ENCODE results near the gene POLH. TPM values are rescaled to one million over a fixed set of nuclear protein-coding genes. Genes with fewer than 3 reads are reported as not detected.

POLH gene
- total and polyA plus RNA-seq, 2 experiments from 2014 or later = 5.8 to 7.9 TPM

- TF ChIP-seq JUNB (IDR thresholded peaks at IDR 0.05; ENCODE audit: unreplicated experiment) (no peak), NANOG (IDR thresholded peaks at IDR 0.05; ENCODE audit: borderline replicate concordance) (no peak), POLR2AphosphoS5 (IDR thresholded peaks at IDR 0.05; ENCODE audit: low read depth) (no peak), STAT1 (IDR thresholded peaks at IDR 0.05; ENCODE audit: unreplicated experiment) (no peak), ZNF462 (CRISPR knock-in tag; IDR thresholded peaks at IDR 0.05) (no peak), EZH2 (IDR thresholded peaks at IDR 0.05; ENCODE audit: low read depth, unreplicated experiment) (no peak), CTCF (conservative IDR thresholded peaks at IDR 0.05; ENCODE audit: low read depth in 2 of 2) (no peak), ZNF114 (CRISPR knock-in tag; IDR thresholded peaks at IDR 0.05) (no peak), EZH2phosphoT487 (IDR thresholded peaks at IDR 0.05; ENCODE audit: unreplicated experiment) (no peak), CREB1 (CRISPR knock-in tag; IDR thresholded peaks at IDR 0.05; ENCODE audit: low read depth) (no peak), REST (IDR thresholded peaks at IDR 0.05; ENCODE audit: unreplicated experiment) (no peak), ZNF331 (CRISPR knock-in tag; IDR thresholded peaks at IDR 0.05; ENCODE audit: low read depth) (no peak)
- TF ChIP-seq, protein P1, sequence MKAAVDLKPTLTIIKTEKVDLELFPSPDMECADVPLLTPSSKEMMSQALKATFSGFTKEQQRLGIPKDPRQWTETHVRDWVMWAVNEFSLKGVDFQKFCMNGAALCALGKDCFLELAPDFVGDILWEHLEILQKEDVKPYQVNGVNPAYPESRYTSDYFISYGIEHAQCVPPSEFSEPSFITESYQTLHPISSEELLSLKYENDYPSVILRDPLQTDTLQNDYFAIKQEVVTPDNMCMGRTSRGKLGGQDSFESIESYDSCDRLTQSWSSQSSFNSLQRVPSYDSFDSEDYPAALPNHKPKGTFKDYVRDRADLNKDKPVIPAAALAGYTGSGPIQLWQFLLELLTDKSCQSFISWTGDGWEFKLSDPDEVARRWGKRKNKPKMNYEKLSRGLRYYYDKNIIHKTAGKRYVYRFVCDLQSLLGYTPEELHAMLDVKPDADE (IDR thresholded peaks at IDR 0.05) = no peak
- peaks cover 10% of the 10 kb centered on the region for H3K27me3 Mint-ChIP-seq (ENCODE audit: insufficient read depth, low read depth, poor library complexity)
- H3K4me1 Mint-ChIP-seq = peaks cover 7% of the 10 kb centered on the region
- H3K36me3 ChIP-seq (ENCODE audit: insufficient read depth) = 0 out of 2 replicates have a peak, but pooled peaks cover 4% of the 10 kb centered on the region
- H3K36me3 Mint-ChIP-seq (ENCODE audit: low read depth) = peaks cover 34% of the 10 kb centered on the region
- no peaks in the 10 kb centered on the region for H3K9me2 ChIP-seq (ENCODE audit: insufficient read depth)
- no peak overlapping the region; the same call in 2 of the 3 replicates for H3K4me3 Mint-ChIP-seq
- no peak overlapping the region for H3K4me3 ChIP-seq
- DNase-seq (ENCODE audit: low spot score) (no peak), ATAC-seq (no peak)
- H3F3A ChIP-seq (replicated peaks; ENCODE audit: low read depth) = peaks cover 7% of the 10 kb centered on the region; the same call in 1 of the 2 replicates
- peaks cover 12% of the 10 kb centered on the region; the same call in 2 of the 3 replicates for H3K9me3 Mint-ChIP-seq
- H3K27ac Mint-ChIP-seq = no peak overlapping the region
- no peak overlapping the region for H3K4me2 ChIP-seq
- no peak overlapping the region for H3K27ac ChIP-seq (ENCODE audit: low read depth)
- peaks cover 63% of the 10 kb centered on the region for H3K79me2 ChIP-seq (replicated peaks; ENCODE audit: insufficient read depth)
- H3K4me1 ChIP-seq (ENCODE audit: insufficient read depth) = peaks cover 12% of the 10 kb centered on the region
- H3K27me3 ChIP-seq (ENCODE audit: insufficient read depth) = no peaks in the 10 kb centered on the region
- 0 out of 2 replicates have a peak, but pooled peaks cover 3% of the 10 kb centered on the region for H4K20me1 ChIP-seq (replicated peaks; ENCODE audit: insufficient read depth)
- H2AFZ ChIP-seq = no peak overlapping the region
Observed at GRCh38 chr6:43578748-43579147, 2.8 kb downstream of the POLH start.

All from GM23338 (cell line).